GM12872 (cell line): ENCODE results near the gene TTN.

ENCODE experiments used
- CTCF ChIP-seq: IDR thresholded peaks from 3 replicates; pipeline ENCODE4 v1.5.1; 2011; ENCODE audit warnings: low read depth, mild to moderate bottlenecking, low read length, moderate library complexity; ENCODE audit not compliant: insufficient read depth

Gene TTN

GRCh38 chr2:178734518-178734917, 72.7 kb downstream of the TTN start:
- no peak for TF ChIP-seq CTCF

GRCh38 chr2:178733975-178734374, 73.2 kb downstream of the TTN start:
- TF ChIP-seq CTCF = no peak

GRCh38 chr2:178732913-178733312, 74.3 kb downstream of the TTN start:
- no peak for TF ChIP-seq CTCF

- TF ChIP-seq CTCF = no peak
These were observed 75.9 kb downstream of the TTN start for GRCh38 chr2:178731300-178731699.

- no peak for TF ChIP-seq CTCF
These were observed 77.2 kb downstream of the TTN start for GRCh38 chr2:178730049-178730448.

GRCh38 chr2:178723786-178724346, 83.4 kb downstream of the TTN start:
- no peak for TF ChIP-seq CTCF

- TF ChIP-seq CTCF = no peak
These were observed 84.9 kb downstream of the TTN start for GRCh38 chr2:178722296-178722695.
